Lower lobe of right lung (tissue), 2 donors: ENCODE measurements around the gene VRTN. TPM values are rescaled to one million over a fixed set of nuclear protein-coding genes. Genes with fewer than 3 reads are reported as not detected.
A peak's percentile ranks its signal among the peaks of the same experiment; 100 is the strongest.

Experiments used
- ATAC-seq, 2 donors: fragments of 200-7000 bp; cut with Tn5 transposase; one replicate each; pipeline ENCODE4 v1.9.1; 2020 to 2022; ENCODE audit warnings: mild to moderate bottlenecking in 2 of 2, moderate library complexity in 2 of 2
- DNase-seq: peaks from one replicate; pipeline ENCODE4 v3.0.0-alpha.2; 2020
- H3K27ac ChIP-seq: fragments of 200-600 bp; one replicate; pipeline ENCODE4 v1.8.0; 2022
- H3K27me3 ChIP-seq: fragments of 200-600 bp; one replicate; pipeline ENCODE4 v1.8.0; 2022; ENCODE audit warnings: low read depth
- H3K36me3 ChIP-seq: fragments of 200-600 bp; one replicate; pipeline ENCODE4 v1.8.0; 2022; ENCODE audit warnings: mild to moderate bottlenecking
- H3K4me1 ChIP-seq: fragments of 200-600 bp; one replicate; pipeline ENCODE4 v1.8.0; 2022
- H3K4me3 ChIP-seq: fragments of 200-600 bp; one replicate; pipeline ENCODE4 v1.8.0; 2022; ENCODE audit warnings: mild to moderate bottlenecking
- H3K9me3 ChIP-seq: fragments of 200-600 bp; one replicate; pipeline ENCODE4 v1.8.0; 2022
- CTCF ChIP-seq: fragments of 200-600 bp; IDR thresholded peaks from one replicate; pipeline ENCODE4 v1.8.0; 2022; ENCODE audit warnings: antibody characterized with exemption, mild to moderate bottlenecking
- intact Hi-C: fragments of 100-400 bp; cut with DNase I; formaldehyde crosslinking; loops from one replicate; pipeline ENCODE4 v1.11.0; 2022
- long read RNA-seq: library from polyadenylated mRNA; unstranded; transcript quantifications from one replicate; pipeline ENCODE4 v2.0.0, GENCODE V29; 2021
- total RNA-seq: library from RNA; stranded (reverse); fragmentation: NEBNext Ultra II Directional; extraction: Animal tissue kit (Norgen Biotek cat#: 25700); gene quantifications from one replicate; pipeline ENCODE4 v1.2.1, GENCODE V29; 2021
- donor health status: DM: no; HTN: yes; CAD: no; lungs with severe emphysema.

VRTN gene, protein sequence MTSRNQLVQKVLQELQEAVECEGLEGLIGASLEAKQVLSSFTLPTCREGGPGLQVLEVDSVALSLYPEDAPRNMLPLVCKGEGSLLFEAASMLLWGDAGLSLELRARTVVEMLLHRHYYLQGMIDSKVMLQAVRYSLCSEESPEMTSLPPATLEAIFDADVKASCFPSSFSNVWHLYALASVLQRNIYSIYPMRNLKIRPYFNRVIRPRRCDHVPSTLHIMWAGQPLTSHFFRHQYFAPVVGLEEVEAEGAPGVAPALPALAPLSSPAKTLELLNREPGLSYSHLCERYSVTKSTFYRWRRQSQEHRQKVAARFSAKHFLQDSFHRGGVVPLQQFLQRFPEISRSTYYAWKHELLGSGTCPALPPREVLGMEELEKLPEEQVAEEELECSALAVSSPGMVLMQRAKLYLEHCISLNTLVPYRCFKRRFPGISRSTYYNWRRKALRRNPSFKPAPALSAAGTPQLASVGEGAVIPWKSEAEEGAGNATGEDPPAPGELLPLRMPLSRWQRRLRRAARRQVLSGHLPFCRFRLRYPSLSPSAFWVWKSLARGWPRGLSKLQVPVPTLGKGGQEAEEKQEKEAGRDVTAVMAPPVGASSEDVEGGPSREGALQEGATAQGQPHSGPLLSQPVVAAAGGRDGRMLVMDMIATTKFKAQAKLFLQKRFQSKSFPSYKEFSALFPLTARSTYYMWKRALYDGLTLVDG
- total RNA-seq = not detected
- long read RNA-seq = 0 reads

DNA sequence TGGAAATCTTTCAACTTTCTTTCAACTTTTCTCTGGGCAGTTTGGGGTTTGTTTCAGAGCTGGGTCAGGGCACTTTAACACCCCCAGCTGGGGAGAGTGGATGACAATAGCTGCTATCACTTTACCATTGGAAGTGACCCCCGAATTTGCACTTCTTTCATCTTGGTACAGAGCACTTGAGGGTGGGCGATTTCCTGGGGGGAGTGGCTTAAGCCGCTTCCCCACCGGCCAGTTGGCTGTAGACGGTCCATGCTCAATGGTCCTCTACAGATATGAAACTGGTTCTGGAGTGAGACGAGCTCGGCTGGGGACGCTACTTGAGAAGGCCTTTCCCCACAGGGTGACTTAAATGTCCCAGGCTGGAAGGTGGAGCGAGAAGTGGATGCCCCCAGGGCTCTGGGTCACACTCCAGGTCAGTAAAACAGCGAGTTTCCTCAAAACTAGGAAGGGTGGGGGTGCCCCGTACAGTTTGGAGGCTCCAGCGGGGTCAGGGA is at the start of gene VRTN:
VRTN (plus strand) TSS at position 231 of the 494 bp plus-strand sequence. CDS start 8,313 bp downstream, outside the sequence.
- no peak for DNase-seq
- Histone ChIP-seq H3K4me3 (no peak within 1 kb of the TSS), H3K36me3 (no peaks in the 10 kb centered on the region), H3K4me1 (no peaks in the 10 kb centered on the region), H3K9me3 (no peaks in the 10 kb centered on the region), H3K27ac (no peak within 1 kb of the TSS), H3K27me3 (peaks cover 5% of the 10 kb centered on the region)
- ATAC-seq = no peak
- intact Hi-C loops = no loop called here
- TF ChIP-seq CTCF = no peak

GRCh38 chr14:74299061-74299545 is 49.2 kb upstream of the VRTN start:
- intact Hi-C loops = no loop called here
- no peak overlapping the region for H3K4me3 ChIP-seq
- peak overlapping the region; percentile 26 for H3K27ac ChIP-seq
- no peak for TF ChIP-seq CTCF
- no peaks in the 10 kb centered on the region for H3K27me3 ChIP-seq
- no peak for DNase-seq
- no peaks in the 10 kb centered on the region for H3K9me3 ChIP-seq
- H3K36me3 ChIP-seq = peaks cover 51% of the 10 kb centered on the region
- ATAC-seq = no peak
- peaks cover 18% of the 10 kb centered on the region for H3K4me1 ChIP-seq

DNA sequence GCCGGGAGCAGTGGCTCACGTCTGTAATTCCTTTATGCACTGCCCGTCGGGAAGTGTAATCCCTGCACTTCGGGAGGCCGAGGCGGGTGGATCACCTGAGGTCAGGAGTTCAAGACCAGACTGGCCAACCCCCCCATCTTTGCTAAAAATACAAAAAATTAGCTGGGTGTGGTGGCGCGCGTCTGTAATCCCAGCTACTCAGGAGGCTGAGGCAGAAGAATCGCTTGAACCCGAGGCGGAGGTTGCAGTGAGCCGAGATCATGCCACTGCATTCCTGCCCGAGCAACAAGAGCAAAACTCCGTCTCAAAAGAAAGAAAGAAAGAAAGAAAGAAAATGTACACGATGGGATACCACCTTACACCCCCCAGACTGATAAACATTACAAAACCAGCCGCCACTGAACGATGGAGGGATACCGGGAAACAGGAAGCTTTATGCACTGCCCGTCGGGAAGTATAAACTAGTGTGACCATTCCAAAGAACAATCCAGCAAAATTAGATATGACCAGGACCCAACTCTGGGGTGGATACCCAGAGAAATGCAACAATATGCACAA is 46.6 kb upstream of the VRTN start:
- peak overlapping the region; percentile 84 for H3K27ac ChIP-seq

DNA sequence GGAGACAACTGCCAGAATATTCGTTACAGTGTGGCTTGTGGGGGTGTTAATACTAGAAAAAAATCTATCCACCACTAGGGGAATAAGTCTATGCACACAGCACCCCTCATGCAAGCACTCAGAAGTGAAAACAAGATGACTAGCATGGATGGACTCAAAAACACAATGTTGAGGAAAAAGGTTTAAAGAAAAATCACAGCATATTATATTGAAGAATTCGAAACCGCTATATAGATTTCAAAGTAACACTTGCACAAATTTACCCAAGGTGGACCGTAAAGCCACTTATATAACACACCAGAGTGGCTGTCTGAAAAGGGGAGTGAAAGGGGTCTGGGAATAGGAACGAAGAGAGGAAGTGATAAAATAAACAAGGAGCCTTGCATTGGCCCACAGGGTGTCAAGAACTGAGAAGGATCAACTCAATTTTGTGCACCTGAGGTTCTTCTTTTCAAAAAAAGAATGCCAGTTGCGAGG is 46.1 kb upstream of the VRTN start:
- H3K4me1 ChIP-seq = peaks cover 18% of the 10 kb centered on the region
- no peak for DNase-seq
- H3K36me3 ChIP-seq = peaks cover 22% of the 10 kb centered on the region
- peak overlapping the region; percentile 84 for H3K27ac ChIP-seq
- H3K27me3 ChIP-seq = no peaks in the 10 kb centered on the region
- TF ChIP-seq CTCF = peak; percentile 46
- peak; percentile 75 to 80 for ATAC-seq
- H3K4me3 ChIP-seq = peak overlapping the region; percentile 86
- intact Hi-C loops = no loop called here
- no peaks in the 10 kb centered on the region for H3K9me3 ChIP-seq

More for the DNA sequence above, 46.6 kb upstream of the VRTN start:
- Histone ChIP-seq H3K4me1 (peaks cover 18% of the 10 kb centered on the region), H3K36me3 (peaks cover 27% of the 10 kb centered on the region), H3K27me3 (no peaks in the 10 kb centered on the region), H3K9me3 (no peaks in the 10 kb centered on the region), H3K4me3 (peak overlapping the region; percentile 86)
- DNase-seq (no peak), ATAC-seq (no peak)
- intact Hi-C loops = no loop called here
- TF ChIP-seq CTCF = no peak
